GM12878 (cell line): Measurements from ENCODE around the gene TNFSF4. TPM values are rescaled to one million over a fixed set of nuclear protein-coding genes. Genes with fewer than 3 reads are reported as not detected.

Experiments used
- BCL11A ChIP-seq: IDR thresholded peaks from 2 replicates; pipeline ENCODE4 v1.6.1; 2011; ENCODE audit warnings: low read depth, low read length
- CBFB ChIP-seq: IDR thresholded peaks from 2 replicates; pipeline ENCODE4 v1.6.1; 2016; ENCODE audit warnings: antibody characterized with exemption, low read depth
- CHD2 ChIP-seq: IDR thresholded peaks from 2 replicates; pipeline ENCODE4 v1.6.1; 2011; ENCODE audit warnings: low read depth, low read length, improper control_type of control experiment, borderline replicate concordance
- ETV6 ChIP-seq, 2 experiments: fragments of 450-650 bp in 1 of 2; IDR thresholded peaks in 1 of 2; conservative IDR thresholded peaks in 1 of 2; 2 replicates each; pipeline ENCODE4 v1.6.1; 2014; ENCODE audit warnings: antibody characterized with exemption in 1 of 2, borderline replicate concordance in 1 of 2, low read depth in 1 of 2, mild to moderate bottlenecking in 1 of 2, moderate library complexity in 1 of 2
- EZH2 ChIP-seq: IDR thresholded peaks from 2 replicates; pipeline ENCODE4 v1.6.1; 2012; ENCODE audit warnings: low read depth, mild to moderate bottlenecking, control low read depth, inconsistent platforms, low read length, borderline replicate concordance; ENCODE audit not compliant: control insufficient read depth
- KDM1A ChIP-seq: fragments of 200-600 bp; sonication (generic); IDR thresholded peaks from 2 replicates; pipeline ENCODE4 v1.6.1; 2016; ENCODE audit warnings: borderline replicate concordance
- NR2C1 ChIP-seq: fragments of 450-650 bp; IDR thresholded peaks from 2 replicates; pipeline ENCODE4 v1.6.1; 2017; ENCODE audit warnings: antibody characterized with exemption, mild to moderate bottlenecking, moderate library complexity
- POU2F2 ChIP-seq: IDR thresholded peaks from 3 replicates; pipeline ENCODE4 v1.6.1; 2011; ENCODE audit warnings: low read depth, mild to moderate bottlenecking, low read length, borderline replicate concordance
- RB1 ChIP-seq: fragments of 450-650 bp; formaldehyde crosslinking; IDR thresholded peaks from 2 replicates; pipeline ENCODE4 v1.6.1; 2017; ENCODE audit warnings: mild to moderate bottlenecking, borderline replicate concordance
- RCOR1 ChIP-seq: conservative IDR thresholded peaks from 2 replicates; pipeline ENCODE4 v1.6.1; 2012; ENCODE audit warnings: low read depth, low read length, improper control_type of control experiment
- RFX5 ChIP-seq: IDR thresholded peaks from 2 replicates; pipeline ENCODE4 v1.6.1; 2011; ENCODE audit warnings: low read depth, low read length, improper control_type of control experiment
- SIX5 ChIP-seq: IDR thresholded peaks from 2 replicates; pipeline ENCODE4 v1.6.1; 2011; ENCODE audit warnings: mild to moderate bottlenecking, low read depth, low read length, moderate library complexity; ENCODE audit not compliant: severe bottlenecking
- YBX1 ChIP-seq: fragments of 450-650 bp; IDR thresholded peaks from 2 replicates; pipeline ENCODE4 v1.6.1; 2016; ENCODE audit warnings: antibody characterized with exemption
- YY1 ChIP-seq: IDR thresholded peaks from 2 replicates; pipeline ENCODE4 v1.6.1; 2011; ENCODE audit warnings: low read depth, mild to moderate bottlenecking, low read length
- ZNF217 ChIP-seq: fragments of 450-650 bp; IDR thresholded peaks from 2 replicates; pipeline ENCODE4 v1.6.1; 2017; ENCODE audit warnings: antibody characterized with exemption, mild to moderate bottlenecking
- polyA plus RNA-seq, 11 experiments: library from polyadenylated mRNA; depleted of rRNA in 4 of 11; unstranded in 6 of 11; stranded (reverse) in 5 of 11; fragments of >200 nt; fragmentation: Nextera tagmentation in 4 of 11; fragmentation: Illumina TruSeq in 1 of 11; extraction: Ambion mirVana in 4 of 11; extraction: Trizol in 1 of 11; gene quantifications; 1 replicate in 1 of 11; 2 replicates in 10 of 11; pipeline versions ENCODE4 v1.2.1 to v1.2.3, GENCODE V29; 2011 to 2016; ENCODE audit warnings: inconsistent platforms in 2 of 11, missing spikeins in 2 of 11, low read depth in 1 of 11
- total RNA-seq, 4 experiments: library from RNA; depleted of rRNA in 3 of 4; stranded (reverse); fragments of >200 nt in 3 of 4; fragmentation: Illumina TruSeq in 1 of 4; extraction: Trizol in 1 of 4; gene quantifications; 2 replicates each; pipeline versions ENCODE4 v1.2.1 to v1.2.3, GENCODE V29; 2013 to 2021
- TF ChIP-seq, protein P1 (sequence below): IDR thresholded peaks from 2 replicates; pipeline ENCODE4 v1.6.1; 2012; ENCODE audit warnings: low read length, inconsistent platforms
- TF ChIP-seq, protein P2 (sequence below): IDR thresholded peaks from 2 replicates; pipeline ENCODE4 v1.6.1; 2012; ENCODE audit warnings: low read depth, low read length, improper control_type of control experiment
- TF ChIP-seq, protein P3 (sequence below): fragments of 450-650 bp; IDR thresholded peaks from 2 replicates; pipeline ENCODE4 v1.6.1; 2017; ENCODE audit warnings: mild to moderate bottlenecking, low read depth, inconsistent platforms; ENCODE audit not compliant: poor library complexity, severe bottlenecking
- TF ChIP-seq, protein P4 (sequence below): fragments of 450-650 bp; formaldehyde crosslinking; IDR thresholded peaks from 2 replicates; pipeline ENCODE4 v1.5.0; 2022; ENCODE audit warnings: mild to moderate bottlenecking, missing genetic modification characterization
- TF ChIP-seq, protein P5 (sequence below): fragments of 450-650 bp; IDR thresholded peaks from 2 replicates; pipeline ENCODE4 v1.6.1; 2018; ENCODE audit warnings: mild to moderate bottlenecking, low read depth, moderate library complexity; ENCODE audit not compliant: partially characterized antibody

The TNFSF4 gene
- total and polyA plus RNA-seq, 10 of the 15 experiments (the other 5 are each of a cell fraction or from before 2014, with no cell fraction given), result 8.1 to 31.0 (median 12.9) TPM

DNA sequence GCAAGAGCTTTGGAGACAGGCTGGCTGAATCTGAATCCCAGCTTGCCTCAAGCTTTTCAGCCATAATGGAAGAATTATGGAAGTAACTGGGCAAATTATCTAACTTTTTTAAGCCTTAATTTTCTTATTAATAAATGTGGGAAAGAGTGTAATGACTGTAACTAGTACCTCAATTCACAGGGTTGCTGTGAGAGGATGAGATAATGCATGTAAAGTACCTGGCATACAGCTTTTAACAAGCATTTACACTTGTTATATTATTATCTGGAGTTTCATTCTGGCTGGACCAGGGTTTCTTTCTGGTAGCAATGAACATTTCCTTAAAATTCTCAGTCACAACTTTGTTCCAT is 15.9 kb upstream of the TNFSF4 start (continued):
- TF ChIP-seq, protein P1, sequence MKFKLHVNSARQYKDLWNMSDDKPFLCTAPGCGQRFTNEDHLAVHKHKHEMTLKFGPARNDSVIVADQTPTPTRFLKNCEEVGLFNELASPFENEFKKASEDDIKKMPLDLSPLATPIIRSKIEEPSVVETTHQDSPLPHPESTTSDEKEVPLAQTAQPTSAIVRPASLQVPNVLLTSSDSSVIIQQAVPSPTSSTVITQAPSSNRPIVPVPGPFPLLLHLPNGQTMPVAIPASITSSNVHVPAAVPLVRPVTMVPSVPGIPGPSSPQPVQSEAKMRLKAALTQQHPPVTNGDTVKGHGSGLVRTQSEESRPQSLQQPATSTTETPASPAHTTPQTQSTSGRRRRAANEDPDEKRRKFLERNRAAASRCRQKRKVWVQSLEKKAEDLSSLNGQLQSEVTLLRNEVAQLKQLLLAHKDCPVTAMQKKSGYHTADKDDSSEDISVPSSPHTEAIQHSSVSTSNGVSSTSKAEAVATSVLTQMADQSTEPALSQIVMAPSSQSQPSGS, result no peak; the same call in 1 of the 2 replicates
- TF ChIP-seq CHD2 (no peak), KDM1A (no peak), POU2F2 (no peak), ZNF217 (no peak), BCL11A (0 out of 2 replicates have a peak, but pooled peaks have one; percentile 34), SIX5 (no peak), CBFB (no peak), NR2C1 (no peak), ETV6 (conservative IDR thresholded peaks at IDR 0.05 in 1 of 2, IDR thresholded peaks at IDR 0.05 in 1 of 2; ENCODE audit: borderline replicate concordance in 1 of 2, low read depth in 1 of 2) (peak in 1 of 2 experiments; percentile 1; a peak in 1 of 4 replicates), RB1 (no peak), YY1 (no peak), RCOR1 (no peak), EZH2 (no peak), RFX5 (no peak), YBX1 (no peak)
- TF ChIP-seq, protein P2, sequence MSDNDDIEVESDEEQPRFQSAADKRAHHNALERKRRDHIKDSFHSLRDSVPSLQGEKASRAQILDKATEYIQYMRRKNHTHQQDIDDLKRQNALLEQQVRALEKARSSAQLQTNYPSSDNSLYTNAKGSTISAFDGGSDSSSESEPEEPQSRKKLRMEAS, result no peak
- TF ChIP-seq, protein P3, sequence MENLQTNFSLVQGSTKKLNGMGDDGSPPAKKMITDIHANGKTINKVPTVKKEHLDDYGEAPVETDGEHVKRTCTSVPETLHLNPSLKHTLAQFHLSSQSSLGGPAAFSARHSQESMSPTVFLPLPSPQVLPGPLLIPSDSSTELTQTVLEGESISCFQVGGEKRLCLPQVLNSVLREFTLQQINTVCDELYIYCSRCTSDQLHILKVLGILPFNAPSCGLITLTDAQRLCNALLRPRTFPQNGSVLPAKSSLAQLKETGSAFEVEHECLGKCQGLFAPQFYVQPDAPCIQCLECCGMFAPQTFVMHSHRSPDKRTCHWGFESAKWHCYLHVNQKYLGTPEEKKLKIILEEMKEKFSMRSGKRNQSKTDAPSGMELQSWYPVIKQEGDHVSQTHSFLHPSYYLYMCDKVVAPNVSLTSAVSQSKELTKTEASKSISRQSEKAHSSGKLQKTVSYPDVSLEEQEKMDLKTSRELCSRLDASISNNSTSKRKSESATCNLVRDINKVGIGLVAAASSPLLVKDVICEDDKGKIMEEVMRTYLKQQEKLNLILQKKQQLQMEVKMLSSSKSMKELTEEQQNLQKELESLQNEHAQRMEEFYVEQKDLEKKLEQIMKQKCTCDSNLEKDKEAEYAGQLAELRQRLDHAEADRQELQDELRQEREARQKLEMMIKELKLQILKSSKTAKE, result no peak
- TF ChIP-seq, protein P4, sequence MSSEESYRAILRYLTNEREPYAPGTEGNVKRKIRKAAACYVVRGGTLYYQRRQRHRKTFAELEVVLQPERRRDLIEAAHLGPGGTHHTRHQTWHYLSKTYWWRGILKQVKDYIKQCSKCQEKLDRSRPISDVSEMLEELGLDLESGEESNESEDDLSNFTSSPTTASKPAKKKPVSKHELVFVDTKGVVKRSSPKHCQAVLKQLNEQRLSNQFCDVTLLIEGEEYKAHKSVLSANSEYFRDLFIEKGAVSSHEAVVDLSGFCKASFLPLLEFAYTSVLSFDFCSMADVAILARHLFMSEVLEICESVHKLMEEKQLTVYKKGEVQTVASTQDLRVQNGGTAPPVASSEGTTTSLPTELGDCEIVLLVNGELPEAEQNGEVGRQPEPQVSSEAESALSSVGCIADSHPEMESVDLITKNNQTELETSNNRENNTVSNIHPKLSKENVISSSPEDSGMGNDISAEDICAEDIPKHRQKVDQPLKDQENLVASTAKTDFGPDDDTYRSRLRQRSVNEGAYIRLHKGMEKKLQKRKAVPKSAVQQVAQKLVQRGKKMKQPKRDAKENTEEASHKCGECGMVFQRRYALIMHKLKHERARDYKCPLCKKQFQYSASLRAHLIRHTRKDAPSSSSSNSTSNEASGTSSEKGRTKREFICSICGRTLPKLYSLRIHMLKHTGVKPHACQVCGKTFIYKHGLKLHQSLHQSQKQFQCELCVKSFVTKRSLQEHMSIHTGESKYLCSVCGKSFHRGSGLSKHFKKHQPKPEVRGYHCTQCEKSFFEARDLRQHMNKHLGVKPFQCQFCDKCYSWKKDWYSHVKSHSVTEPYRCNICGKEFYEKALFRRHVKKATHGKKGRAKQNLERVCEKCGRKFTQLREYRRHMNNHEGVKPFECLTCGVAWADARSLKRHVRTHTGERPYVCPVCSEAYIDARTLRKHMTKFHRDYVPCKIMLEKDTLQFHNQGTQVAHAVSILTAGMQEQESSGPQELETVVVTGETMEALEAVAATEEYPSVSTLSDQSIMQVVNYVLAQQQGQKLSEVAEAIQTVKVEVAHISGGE (CRISPR knock-in tag), result no peak
- TF ChIP-seq, protein P5, sequence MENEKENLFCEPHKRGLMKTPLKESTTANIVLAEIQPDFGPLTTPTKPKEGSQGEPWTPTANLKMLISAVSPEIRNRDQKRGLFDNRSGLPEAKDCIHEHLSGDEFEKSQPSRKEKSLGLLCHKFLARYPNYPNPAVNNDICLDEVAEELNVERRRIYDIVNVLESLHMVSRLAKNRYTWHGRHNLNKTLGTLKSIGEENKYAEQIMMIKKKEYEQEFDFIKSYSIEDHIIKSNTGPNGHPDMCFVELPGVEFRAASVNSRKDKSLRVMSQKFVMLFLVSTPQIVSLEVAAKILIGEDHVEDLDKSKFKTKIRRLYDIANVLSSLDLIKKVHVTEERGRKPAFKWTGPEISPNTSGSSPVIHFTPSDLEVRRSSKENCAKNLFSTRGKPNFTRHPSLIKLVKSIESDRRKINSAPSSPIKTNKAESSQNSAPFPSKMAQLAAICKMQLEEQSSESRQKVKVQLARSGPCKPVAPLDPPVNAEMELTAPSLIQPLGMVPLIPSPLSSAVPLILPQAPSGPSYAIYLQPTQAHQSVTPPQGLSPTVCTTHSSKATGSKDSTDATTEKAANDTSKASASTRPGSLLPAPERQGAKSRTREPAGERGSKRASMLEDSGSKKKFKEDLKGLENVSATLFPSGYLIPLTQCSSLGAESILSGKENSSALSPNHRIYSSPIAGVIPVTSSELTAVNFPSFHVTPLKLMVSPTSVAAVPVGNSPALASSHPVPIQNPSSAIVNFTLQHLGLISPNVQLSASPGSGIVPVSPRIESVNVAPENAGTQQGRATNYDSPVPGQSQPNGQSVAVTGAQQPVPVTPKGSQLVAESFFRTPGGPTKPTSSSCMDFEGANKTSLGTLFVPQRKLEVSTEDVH, result no peak
